Prostate gland (tissue), 2 donors: ENCODE data around the gene C10orf90. TPM values are rescaled to one million over a fixed set of nuclear protein-coding genes. Genes with fewer than 3 reads are reported as not detected.

Experiments used
- DNase-seq: peaks from one replicate; pipeline ENCODE4 v3.0.0-alpha.2; 2019; ENCODE audit warnings: low spot score
- H3K27ac ChIP-seq, 2 donors: fragments of 200-600 bp; sonication (generic); 2 replicates each; pipeline ENCODE4 v1.5.1; 2017 to 2019
- H3K27me3 ChIP-seq: fragments of 200-600 bp; sonication (generic); replicated peaks from 2 replicates; pipeline ENCODE4 v1.5.1; 2019; ENCODE audit not compliant: insufficient read depth
- H3K36me3 ChIP-seq, 2 donors: fragments of 200-600 bp; sonication (generic); 1 replicate in 1 of 2; 2 replicates in 1 of 2; pipeline versions ENCODE4 v1.5.1 to v1.8.1; 2017 to 2019
- H3K4me1 ChIP-seq: fragments of 200-600 bp; sonication (generic); replicated peaks from 2 replicates; pipeline ENCODE4 v1.5.1; 2019
- H3K4me3 ChIP-seq, 2 donors: fragments of 200-600 bp; sonication (generic); 2 replicates each; pipeline ENCODE4 v1.5.1; 2017 to 2019
- H3K9me3 ChIP-seq: fragments of 200-600 bp; sonication (generic); 2 replicates; pipeline ENCODE4 v1.5.1; 2017
- POLR2A ChIP-seq: fragments of 450-650 bp; IDR thresholded peaks from one replicate; pipeline ENCODE4 v1.6.1; 2016; ENCODE audit warnings: antibody characterized with exemption, mild to moderate bottlenecking
- POLR2AphosphoS5 ChIP-seq: sonication (generic); formaldehyde crosslinking; IDR thresholded peaks from one replicate; pipeline ENCODE4 v1.6.1; 2017; ENCODE audit warnings: antibody characterized with exemption
- WGBS: methylation state at CpG from one replicate; pipeline ENCODE4 v1.1.5; 2018; 5-methylcytosine and 5-hydroxymethylcytosine counted together
- intact Hi-C: fragments of 100-400 bp; cut with DNase I; formaldehyde crosslinking; loops from one replicate; pipeline ENCODE4 v1.14.2; 2022
- total RNA-seq, 2 donors: library from RNA; depleted of rRNA; stranded (reverse); fragments of >200 nt; gene quantifications; one replicate each; pipeline ENCODE4 v1.1.0, GENCODE V29; 2016
- TF ChIP-seq, protein P1 (sequence below), 4 experiments: fragments of 200-600 bp in 2 of 4; fragments of 450-650 bp in 2 of 4; sonication (generic) in 2 of 4; IDR thresholded peaks; 1 replicate in 3 of 4; 2 replicates in 1 of 4; pipeline ENCODE4 v1.5.1; 2016 to 2019; ENCODE audit warnings: antibody characterized with exemption in 4 of 4, mild to moderate bottlenecking in 2 of 4, moderate library complexity in 2 of 4

The C10orf90 gene
- total RNA-seq, 2 donors from 2014 or later: 0.45 TPM; not detected in 1

DNA sequence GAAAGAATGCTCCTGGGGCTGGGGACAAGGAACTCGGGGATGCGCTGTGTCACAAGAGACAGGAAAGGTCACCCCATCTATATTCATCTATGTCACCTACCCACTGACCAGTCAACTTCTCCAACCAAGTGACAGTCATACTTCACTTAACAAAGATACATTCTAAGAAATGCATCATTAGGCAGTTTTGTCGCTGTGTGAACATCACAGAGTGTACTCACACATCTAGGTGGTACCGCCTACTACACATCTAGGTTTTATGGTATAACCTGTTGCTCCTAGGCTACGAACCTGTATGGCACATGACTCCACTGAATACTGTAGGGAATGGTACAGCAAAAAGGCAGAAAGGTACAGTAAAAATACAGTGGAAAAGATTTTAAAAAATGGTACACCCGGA, 278.4 kb downstream of the C10orf90 start:
- intact Hi-C loops: no loop called here
- TF ChIP-seq, protein P1, sequence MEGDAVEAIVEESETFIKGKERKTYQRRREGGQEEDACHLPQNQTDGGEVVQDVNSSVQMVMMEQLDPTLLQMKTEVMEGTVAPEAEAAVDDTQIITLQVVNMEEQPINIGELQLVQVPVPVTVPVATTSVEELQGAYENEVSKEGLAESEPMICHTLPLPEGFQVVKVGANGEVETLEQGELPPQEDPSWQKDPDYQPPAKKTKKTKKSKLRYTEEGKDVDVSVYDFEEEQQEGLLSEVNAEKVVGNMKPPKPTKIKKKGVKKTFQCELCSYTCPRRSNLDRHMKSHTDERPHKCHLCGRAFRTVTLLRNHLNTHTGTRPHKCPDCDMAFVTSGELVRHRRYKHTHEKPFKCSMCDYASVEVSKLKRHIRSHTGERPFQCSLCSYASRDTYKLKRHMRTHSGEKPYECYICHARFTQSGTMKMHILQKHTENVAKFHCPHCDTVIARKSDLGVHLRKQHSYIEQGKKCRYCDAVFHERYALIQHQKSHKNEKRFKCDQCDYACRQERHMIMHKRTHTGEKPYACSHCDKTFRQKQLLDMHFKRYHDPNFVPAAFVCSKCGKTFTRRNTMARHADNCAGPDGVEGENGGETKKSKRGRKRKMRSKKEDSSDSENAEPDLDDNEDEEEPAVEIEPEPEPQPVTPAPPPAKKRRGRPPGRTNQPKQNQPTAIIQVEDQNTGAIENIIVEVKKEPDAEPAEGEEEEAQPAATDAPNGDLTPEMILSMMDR (IDR thresholded peaks at IDR 0.05): no peak
- TF ChIP-seq POLR2AphosphoS5: no peak
- no peak for TF ChIP-seq POLR2A
- Histone ChIP-seq H3K27me3 (no peaks in the 10 kb centered on the region), H3K36me3 (no peaks in the 10 kb centered on the region), H3K4me3 (no peak overlapping the region), H3K27ac (no peak overlapping the region), H3K4me1 (no peaks in the 10 kb centered on the region), H3K9me3 (no peaks in the 10 kb centered on the region)
- WGBS: 91% methylated on average over 6 of the region's 6 CpGs
- DNase-seq: no peak

DNA sequence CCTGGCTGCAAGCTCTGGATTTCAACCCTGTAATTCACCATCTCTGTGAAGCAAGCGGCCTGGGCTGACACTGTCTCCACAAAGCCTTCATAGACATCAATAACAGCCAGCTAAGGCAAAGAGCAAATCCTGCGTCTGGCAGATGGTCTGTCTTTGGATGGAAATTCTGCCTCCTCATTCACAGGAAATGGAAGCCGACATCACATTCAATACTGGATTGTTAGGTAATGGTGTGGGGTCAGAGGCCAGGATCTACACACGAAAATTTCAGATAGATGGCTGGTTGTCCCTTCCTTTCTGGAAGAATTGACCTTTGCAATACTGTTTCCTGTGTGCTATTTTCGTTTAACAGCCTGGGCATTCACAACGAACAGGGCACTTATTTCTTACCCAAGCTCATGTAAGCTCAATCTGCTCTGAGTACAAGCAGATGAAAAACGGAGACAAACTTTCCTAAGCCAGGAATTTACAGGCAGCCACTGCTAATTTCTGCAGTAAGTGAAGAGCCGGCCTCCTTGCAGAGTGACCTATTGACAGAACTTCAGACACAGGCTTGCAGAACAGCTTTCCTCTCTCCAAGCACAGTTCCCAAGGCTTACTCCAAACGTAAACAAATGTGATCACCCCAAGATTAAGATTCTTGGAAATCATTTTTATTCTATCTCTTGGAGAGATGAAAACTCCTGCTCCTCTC, 279.2 kb downstream of the C10orf90 start:
- Histone ChIP-seq H3K9me3 (no peaks in the 10 kb centered on the region), H3K27me3 (no peaks in the 10 kb centered on the region), H3K4me3 (no peak overlapping the region), H3K27ac (no peak overlapping the region), H3K4me1 (no peaks in the 10 kb centered on the region), H3K36me3 (no peaks in the 10 kb centered on the region)
- 53% methylated on average over 9 of the region's 9 CpGs for WGBS
- TF ChIP-seq, protein P1 (IDR thresholded peaks at IDR 0.05): no peak
- TF ChIP-seq POLR2AphosphoS5: no peak
- no peak for TF ChIP-seq POLR2A
- intact Hi-C loops: no loop called here
- DNase-seq: no peak

DNA sequence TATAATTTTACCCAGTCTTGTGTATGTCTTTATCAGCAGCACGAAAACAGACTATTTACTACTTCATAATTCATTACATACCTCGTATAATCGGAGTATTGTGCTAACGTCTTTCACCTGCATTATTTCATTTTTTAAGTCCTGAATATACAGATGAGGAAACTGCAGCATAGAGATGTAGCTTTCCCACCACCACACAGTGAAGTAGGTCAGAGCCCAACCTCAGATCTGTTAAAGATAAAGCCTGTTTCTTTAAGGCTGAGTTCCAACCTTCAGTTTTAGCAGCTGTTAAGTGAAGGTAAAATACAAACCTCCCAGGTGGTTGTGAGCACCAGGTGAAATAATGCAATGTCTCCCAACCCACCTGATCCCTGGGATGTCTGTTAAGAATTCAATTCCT, 280.2 kb downstream of the C10orf90 start:
- no peak overlapping the region for H3K27ac ChIP-seq
- H3K36me3 ChIP-seq: no peaks in the 10 kb centered on the region
- no peaks in the 10 kb centered on the region for H3K9me3 ChIP-seq
- TF ChIP-seq POLR2A: no peak
- TF ChIP-seq POLR2AphosphoS5: no peak
- TF ChIP-seq, protein P1 (IDR thresholded peaks at IDR 0.05): no peak
- 88% methylated on average over 4 of the region's 4 CpGs for WGBS
- H3K4me1 ChIP-seq: no peaks in the 10 kb centered on the region
- intact Hi-C loops: no loop called here
- no peaks in the 10 kb centered on the region for H3K27me3 ChIP-seq
- no peak for DNase-seq
- no peak overlapping the region for H3K4me3 ChIP-seq

DNA sequence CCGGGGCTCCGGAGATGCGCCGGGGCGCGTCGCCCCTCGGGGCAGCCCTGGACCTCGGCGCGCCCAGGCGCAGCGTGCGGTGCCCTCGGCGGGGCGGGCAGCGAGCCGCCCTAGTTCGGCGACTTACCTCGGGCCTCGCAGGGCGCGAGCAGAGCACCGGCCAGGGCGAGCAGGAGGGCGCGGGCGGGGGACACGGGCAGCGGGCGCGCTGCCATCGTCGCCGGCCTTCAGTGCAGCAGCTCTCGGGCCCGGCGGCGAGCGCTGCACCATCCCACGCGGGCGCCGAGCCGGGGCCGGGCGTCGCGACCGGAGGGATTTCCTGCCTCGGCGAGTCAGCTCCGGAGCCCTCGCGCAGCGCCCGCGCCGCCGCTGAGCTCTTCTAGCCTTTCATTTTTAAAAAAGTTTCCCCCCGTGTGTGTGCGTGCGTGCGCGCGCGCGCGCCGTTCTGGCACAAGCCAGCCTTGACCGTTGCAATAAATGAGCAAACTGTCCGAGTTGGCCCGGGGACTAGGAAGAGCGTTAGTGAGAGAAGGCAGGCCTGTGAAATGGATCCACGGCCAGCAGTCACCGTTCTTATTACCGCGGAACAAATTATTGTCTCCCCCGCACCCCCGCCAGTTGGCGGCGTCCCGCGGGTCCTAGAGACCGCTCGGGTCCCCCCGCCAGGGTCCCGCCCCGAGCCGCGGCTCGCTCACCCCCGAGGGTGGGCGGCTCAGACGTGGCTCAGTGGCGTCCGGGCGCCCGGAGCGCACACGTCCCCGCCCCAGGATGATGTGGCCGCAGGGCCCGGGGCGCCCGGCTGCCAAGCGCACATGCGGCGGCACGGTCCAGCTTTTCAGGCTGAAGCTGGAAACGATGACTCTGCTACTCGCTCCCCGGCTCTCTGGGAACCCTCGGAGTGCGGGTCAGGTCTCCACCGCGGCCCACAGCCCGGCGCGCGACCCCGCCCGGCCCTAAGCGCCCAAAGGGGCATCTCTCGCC, 282.3 kb downstream of the C10orf90 start, which contains the start of gene ADAM12:
ADAM12 (minus strand) TSS at position 547 of the 981 bp plus-strand sequence; CDS start at position 215, 332 bp downstream.
- H3K4me1 ChIP-seq: no peaks in the 10 kb centered on the region
- WGBS: 6% methylated on average over 97 of the region's 127 CpGs
- no peaks in the 10 kb centered on the region for H3K9me3 ChIP-seq
- no peak for DNase-seq
- TF ChIP-seq, protein P1 (IDR thresholded peaks at IDR 0.05): no peak
- TF ChIP-seq POLR2A: no peak
- intact Hi-C loops: loop anchor here (5.0 kb wide), 1 partner anchor 406 kb away; no protein-coding TSS in a partner anchor
- peak within 1 kb of the TSS; percentile 33 to 41 for H3K4me3 ChIP-seq
- H3K27me3 ChIP-seq: no peaks in the 10 kb centered on the region
- H3K36me3 ChIP-seq: no peaks in the 10 kb centered on the region
- H3K27ac ChIP-seq: no peak within 1 kb of the TSS
